ENCODE data around the gene PSME2.

Gene PSME2, protein sequence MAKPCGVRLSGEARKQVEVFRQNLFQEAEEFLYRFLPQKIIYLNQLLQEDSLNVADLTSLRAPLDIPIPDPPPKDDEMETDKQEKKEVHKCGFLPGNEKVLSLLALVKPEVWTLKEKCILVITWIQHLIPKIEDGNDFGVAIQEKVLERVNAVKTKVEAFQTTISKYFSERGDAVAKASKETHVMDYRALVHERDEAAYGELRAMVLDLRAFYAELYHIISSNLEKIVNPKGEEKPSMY

DNA sequence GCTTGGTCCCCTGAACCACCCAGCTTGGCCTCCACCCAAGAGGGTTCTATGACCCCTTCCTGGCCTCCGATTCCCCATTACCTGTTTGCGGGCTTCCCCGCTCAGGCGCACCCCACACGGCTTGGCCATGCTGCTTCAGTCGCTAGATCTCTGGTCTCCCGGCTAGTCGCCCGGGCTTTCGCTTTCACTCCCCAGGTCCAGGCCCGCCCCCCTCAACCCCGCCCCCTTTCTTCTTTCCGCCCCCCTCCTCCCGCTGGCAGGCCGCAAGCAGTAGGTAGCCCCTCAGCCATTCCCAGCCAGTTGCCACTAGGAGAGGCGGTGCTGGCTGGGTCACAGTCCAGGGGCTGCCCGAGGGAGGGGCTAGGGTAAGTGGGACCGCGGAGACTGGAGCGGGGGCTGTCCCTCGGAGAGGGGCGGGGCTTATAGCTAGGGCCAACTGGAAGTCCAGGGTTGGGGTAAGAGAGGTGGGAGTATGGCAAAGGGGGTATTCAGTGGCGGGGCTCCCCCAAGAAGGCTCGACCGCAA is at the start of gene PSME2:
PSME2 (minus strand) TSS at position 158 of the 525 bp plus-strand sequence; CDS start at position 129, 29 bp downstream.
- DNase-seq = peak; percentile 97

DNA sequence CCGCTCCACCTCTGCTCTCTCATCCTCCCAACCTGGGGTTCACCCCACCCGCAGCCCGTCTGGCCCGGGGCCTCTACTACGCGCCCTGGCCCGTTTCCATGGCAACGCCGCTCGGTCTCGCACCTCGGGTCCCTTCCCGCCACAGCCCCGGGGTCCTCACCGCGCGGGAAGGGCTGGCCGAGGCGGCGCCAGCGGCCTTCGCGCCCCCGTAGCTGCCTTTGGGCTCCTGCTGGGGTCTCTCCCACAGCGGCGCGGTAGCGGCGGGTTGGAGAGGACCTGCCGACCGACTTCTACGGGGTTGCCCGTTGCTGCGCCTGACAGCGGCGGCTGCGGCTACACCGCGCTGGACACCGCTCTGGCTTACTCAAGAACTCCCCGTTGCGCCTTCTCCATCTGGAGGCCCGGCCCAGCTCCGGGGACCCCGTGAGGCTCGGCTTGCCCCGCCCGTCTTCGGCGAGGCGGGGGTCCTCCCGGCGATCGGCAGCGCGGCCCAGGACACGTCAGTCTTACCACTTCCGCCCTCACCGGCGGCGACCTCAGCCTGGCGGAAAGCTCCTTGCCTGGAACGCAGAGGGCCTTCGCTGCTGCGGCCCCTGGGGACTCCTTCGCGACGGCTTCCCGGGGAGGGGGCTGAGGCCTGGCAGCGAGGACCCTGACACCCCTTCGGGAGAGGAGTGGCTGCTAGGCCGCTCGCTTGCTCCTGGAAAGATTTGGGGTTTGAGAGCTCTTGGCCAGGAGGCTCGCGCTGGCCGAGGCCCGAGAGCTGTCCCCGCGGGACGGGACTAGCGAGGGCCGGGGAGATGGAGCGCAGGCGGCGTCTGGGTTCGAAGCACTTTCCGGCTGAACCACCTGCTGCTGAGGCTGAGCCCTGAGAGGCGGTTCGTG is 49.0 kb upstream of the PSME2 start, which contains the start of gene TM9SF1:
TM9SF1 (minus strand) TSS at position 256 of the 885 bp plus-strand sequence. CDS start 422 bp downstream, outside the sequence.
- peak; percentile 94 for DNase-seq

DNA sequence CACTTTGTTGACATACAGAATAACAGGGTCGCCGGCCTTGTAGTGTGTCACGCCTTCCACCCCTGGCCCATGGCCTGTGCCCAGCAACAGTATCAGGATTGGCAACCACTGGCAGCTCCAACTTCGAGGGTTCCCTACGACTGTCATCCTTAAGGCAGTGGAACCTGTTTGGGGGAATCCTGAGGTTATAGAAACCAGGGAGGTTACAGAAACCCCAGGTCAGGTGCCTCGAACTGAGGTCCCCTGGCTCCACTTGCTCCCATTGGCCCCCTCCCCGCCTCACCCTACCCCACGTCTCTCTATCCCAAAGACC is 48.4 kb upstream of the PSME2 start:
- DNase-seq = no peak

DNA sequence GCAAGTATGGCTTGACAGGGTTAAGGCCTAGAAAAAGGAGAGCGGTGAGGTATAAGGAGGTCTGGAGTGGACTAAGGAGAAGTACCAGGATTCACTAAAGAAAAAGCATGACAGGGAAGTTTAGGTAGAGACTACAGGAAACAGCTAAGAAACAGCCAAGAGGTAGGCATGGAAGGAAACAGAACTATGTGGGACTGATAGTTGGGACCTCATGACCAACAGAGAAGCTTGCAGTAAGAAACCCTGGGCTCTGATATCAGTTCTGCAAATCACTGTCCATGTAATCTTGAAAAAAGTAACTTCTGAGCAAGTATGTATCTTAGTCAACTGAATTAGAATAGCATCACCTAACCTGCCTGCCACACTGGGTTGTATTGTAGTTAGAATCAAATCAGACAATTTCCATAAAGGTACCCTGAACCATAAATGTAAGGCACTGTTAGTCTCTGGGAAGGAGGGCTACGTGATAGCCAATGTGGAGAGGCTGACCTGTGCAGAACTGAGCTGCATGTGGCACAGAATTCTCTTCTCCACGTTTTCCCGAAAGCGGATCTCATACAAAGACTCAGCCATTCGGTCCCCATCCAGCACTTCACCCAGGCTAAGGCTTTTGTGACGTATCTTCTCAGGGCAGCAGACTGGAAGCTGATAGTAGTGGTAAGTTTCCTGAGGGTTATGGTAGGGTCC is 47.9 kb upstream of the PSME2 start:
- DNase-seq = no peak

DNA sequence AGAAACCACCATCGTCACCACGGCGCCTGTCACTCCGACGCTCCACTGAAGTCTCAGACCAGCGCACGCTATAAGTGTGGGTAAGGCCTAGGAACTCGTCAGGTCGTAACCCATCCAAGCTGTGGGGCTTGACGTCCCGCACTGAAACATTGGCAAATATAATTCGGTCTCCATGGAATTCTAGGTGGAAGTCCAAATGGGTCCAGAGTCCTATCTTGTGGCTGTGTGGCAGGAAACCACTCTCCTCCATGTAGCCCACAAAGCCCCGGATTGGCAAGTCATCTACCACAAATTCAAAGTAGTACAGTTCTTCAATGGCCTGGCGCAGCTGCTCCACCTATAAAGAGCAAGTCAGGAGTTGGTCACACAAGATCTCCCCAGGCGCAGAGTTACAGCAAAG is 46.5 kb upstream of the PSME2 start:
- no peak for DNase-seq

DNA sequence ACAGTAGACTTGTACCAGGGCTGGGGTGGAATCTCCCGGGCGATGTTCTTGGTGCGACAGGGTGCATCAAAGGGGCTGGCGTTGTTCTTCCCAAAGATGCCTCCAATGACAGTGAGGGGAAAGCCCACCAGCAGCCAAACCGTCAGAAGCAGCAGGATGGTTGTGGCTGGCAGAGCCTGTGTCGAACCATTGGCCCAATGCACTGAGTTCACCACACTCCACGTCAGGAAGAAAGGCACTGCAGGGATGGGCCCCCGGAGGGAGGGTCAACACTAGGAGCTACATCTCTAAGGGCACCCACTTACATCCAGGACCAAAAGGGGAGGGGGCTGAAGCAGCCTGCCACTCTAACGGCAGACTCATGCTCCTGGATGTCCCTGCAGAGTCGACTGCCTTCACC is 44.0 kb upstream of the PSME2 start:
- no peak for DNase-seq

DNA sequence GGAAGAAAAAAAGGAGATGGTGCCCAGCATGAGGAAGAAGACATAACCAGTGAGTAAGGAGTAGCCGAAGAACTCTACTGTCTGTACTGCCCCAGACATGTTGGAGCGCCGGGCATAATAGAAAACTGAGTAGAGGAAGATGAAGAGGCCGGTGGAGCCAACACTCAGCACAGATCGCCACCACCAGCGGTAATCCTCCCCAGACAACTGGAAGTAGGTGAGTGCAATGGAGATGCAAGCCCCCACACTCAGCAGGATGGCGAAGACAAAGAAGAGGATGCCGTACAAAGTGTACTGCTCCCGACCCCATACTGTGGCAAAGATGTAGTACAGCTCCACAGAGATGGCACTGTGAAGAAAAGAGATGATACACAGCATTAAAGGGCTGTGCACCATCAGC is 43.0 kb upstream of the PSME2 start:
- no peak for DNase-seq

DNA sequence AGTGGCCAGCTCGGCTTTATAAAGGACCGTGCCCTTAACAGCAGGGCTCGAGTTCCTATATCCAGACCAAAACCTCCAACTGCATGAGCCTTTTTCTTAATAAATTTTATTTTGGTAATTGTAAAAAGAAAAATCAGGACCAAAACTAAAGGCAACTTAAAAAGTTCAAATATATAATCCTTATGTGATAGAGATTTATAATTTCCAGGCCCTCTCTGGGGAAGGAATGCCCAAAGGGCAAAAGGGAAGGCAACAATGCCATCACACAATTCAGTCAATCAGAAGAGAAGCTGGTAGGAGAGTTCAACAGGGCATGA is 42.6 kb upstream of the PSME2 start:
- DNase-seq = no peak

DNA sequence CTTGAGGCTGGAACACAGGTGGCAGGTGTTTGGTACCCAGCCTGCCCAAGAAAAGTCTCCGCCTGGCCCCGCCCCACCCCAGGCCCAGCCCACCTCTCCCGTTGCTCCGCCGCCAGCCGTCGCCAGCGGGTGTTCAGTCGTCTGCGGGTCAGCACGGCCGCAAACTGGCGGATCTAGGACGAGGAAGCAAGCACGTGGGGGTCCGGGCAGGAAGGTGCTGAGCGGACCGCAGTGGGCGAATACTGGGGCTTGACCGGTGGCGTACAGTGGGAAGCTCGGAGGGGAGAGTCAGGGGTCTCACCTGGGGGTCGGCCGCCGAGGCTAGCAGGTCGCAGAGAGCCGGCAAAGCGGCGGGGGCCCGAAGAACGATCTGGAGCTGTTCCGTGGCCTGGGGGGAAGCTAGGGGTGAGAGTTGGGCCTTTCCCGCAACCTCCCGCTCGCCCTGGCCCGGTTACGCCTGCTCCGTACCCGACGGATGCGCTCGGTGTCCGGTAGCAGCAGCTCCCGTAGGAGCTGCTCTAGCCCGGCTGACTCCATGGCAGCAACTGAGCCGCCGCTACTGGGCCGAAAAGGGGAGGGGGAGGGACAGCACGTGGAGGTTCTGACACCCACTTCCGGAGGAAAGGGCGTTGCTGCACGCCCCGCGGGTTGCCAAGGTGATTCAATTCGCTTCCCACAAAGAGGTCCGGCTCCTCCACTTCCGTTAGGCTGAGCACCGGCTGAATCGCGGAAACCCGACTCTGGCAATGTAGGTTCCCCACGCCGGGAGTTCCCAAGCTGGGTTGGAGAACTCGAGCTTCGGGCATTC is 42.0 kb upstream of the PSME2 start, which contains the start of gene IPO4:
IPO4 (minus strand) TSS at position 566 of the 808 bp plus-strand sequence; CDS start at position 537, 29 bp downstream.
- peak; percentile 97 for DNase-seq

DNA sequence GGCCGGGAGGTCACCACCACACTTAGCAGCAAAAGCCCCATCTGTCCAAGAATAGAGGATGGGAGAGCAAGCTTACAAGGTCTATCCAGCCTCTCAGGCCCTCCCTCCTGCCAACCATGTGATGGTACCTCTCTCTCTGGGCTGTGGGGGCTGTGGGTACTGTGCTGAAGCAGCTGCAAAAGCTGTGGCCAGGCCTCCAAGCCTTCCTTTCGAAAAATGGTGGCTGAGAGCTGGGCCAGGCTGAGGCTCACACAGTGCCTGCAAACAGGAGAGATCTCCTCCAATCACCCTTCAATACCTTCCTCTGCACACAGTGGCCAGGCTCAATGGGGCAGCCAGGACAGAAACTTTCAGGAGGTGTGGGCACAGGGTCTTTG is 41.1 kb upstream of the PSME2 start:
- no peak for DNase-seq

DNA sequence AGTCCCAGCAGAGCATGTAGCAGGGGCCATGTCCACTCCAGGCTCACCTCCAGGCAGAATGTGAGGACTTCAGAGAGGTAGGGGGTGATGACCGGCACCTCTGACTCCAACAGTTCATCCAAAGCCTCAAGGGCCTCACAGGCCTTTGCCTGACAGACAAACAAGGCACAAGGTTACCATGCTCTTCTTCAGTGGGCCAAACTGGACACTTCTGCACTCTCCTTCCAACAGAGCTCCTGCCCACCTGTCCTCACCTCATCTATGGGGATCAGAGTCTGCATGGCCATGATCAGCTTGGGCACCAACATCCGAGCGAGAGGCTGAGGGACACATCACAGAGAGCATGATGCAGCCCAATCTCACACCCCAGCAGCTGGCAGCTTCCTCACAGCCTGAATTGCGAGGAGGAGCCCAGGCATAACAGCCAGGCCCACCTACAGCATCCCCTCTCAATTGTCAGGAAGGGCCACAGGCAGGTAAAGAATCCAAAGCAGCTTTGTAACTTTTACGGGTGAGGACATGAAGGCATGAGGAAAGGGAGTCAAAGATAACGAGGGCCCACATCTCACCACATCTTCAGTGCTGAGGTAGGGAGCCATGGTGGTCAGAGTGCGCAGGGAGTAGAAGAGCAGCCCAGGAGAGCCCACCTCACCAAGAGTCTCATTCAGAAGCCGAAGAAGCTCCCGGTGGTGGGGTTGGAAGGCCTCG is 40.6 kb upstream of the PSME2 start:
- no peak for DNase-seq

DNA sequence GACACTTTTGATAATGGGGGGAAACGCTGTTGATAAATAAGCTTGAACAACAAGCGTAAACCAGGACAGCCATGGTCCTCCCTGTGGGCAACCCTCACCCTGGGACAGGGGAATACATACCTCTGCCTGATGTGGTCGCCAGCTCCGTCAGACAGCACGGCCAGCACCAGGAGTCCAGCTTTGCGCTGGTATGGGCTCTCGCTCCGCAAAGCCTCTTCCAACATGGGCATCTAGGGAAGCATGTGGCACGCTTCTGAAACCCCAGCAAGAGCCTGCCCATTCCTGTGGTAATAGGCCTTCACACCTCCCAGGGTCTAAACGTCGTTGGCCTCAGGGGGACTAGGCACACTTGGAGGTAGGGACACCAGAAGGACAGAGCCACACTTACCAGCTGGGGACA is 39.3 kb upstream of the PSME2 start:
- DNase-seq = no peak

DNA sequence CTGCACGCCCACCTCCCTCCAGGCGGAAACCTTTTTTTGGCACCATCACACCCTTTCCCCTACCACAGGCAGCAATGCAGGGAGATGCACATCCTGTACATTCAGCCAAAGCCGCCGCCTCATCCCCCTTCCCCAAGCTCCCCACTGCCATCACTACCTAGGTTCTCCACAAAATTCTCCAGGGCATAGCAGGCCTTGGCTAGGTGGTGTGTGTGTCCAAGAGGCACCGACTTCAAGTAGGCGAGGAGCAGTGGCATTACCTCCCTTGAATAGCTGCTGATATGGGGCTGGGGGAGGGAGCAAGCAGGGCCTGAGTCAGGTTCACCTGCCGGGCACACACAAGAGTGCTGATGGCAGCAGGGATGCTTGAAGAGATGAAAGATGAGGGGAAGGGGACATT is 38.6 kb upstream of the PSME2 start:
- no peak for DNase-seq

DNA sequence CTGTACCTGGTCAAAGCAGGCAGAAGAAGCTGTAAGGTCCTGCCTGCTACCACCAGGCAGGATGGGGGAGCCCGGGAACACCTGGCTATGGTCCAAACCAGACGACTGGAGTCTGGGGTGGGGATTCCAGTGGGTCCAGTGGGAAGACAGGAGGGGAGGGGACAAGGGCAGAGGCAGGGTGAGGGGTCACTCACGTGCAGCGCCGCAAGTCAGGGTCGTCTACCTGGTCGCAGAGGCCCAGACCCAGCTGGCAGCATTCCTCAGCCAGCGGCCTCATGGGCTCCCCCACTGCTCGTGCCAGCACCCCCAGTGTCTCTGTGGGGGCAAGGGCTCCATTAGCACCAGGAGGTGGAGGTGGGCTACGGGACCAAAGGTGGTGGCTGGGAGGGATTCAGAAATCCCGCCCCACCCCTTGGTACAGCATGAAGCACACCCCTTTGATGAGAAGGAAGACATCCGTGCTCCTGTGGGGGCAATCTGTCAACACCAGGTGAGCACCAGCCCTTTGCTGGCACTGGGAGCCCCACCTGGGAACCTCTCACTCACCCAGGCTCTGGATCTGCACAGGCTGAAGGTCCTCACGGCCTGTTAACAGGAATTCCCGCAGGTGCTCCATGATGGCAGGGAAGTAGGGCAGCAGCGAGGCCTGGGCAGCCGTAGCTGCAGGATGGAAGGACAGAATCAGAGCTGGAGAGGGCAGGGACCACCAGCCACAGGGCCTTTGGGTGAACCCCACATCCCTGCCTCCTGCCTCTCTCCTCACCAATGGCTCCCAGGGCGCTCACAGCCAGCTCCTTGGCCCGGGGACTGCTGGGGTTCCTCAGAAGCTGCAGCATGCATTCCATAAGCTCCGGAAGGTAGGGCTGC is 37.9 kb upstream of the PSME2 start:
- no peak for DNase-seq

DNA sequence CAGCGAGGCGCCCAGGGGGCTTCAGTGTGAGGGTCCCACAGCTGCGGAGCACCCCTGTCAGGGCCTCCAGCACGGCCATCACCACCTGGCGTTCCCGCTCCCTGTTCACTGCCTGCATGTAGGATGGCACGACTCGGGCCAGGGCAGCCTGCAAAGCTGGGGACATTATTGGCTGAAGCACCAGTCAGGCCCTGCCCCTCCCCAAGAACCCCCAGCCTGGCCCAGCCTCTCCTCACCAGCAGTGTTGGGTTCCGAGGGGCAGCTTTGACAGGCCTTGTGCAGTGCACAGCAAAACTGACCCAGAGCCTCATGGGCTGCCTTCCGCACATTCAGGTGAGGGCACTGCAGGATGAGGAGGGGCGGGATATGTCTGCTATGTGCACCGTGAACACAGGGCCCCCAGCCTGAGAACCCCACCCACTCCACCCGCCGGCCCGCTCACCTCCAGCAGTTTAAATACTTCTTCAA is 36.6 kb upstream of the PSME2 start:
- DNase-seq = no peak

DNA sequence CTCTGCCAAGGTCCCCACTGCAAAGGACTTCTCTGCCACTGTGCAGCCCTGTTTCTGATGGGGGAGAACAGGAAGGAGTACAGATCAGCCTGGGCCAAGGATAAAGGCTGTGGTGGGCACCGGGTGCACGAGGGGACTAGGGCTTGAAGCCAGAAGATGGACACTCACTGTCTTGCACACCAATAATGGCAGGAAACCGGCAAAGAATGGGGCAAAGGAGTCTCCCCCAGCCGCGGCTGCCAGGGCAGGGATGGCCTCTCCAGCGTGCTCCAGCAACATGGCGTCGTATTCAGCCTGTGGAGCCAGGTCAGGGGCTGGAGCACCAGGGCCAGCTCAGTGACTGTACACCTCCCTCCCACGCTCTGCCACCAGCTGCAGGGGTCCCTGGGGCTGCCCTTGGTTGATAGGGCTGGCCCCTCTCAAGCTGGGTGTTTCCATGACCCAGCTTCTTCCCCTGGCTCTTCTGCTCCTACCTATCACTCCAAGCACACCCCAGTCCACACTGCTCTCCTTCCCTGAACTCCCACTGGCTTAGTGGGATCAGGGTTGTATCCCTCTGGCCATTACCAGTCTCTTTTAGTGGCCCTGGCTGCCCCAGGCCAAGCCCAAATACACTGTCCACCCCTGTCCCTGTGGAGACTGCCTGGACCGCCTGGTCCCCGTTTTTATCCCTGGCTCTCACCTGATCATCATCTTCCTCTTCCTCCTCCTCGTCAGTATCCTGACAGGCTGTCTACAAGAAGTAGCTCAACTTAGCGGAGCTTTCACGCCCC is 35.9 kb upstream of the PSME2 start:
- peak; percentile 17 for DNase-seq

DNA sequence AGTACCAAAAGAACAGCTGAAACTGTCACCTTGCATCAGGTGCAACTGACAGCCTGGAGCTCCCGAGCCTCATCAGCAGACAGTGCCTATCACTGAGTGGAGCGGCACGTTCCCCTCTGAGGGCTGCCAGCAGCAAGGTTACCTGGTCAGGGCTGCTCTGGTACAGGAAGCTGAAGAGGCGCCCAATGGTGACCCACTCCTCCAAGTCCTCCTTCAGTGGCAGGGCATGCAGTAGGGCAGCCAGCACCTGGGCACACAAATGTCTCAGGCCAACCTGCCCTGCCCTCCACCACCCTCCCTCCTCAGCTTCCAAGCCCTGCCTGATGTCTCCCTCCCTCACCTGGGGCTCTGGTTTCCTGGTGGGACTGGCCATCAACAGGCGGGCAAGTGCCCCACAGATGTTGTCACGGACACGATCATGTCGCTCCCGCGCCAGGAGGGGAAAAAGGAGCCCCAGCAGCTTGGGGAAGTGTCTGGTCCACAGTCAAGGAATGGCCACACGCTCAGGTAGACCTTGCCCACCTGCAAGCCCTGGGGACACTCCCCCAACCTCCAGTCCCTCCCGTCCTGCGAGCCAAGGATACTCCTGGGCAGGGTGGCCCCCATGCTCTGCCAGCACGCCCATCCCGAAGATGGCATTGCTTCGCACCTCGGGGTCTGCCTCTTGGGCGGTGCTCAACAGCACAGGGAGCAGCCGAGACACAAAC is 35.1 kb upstream of the PSME2 start:
- DNase-seq = peak; percentile 19

DNA sequence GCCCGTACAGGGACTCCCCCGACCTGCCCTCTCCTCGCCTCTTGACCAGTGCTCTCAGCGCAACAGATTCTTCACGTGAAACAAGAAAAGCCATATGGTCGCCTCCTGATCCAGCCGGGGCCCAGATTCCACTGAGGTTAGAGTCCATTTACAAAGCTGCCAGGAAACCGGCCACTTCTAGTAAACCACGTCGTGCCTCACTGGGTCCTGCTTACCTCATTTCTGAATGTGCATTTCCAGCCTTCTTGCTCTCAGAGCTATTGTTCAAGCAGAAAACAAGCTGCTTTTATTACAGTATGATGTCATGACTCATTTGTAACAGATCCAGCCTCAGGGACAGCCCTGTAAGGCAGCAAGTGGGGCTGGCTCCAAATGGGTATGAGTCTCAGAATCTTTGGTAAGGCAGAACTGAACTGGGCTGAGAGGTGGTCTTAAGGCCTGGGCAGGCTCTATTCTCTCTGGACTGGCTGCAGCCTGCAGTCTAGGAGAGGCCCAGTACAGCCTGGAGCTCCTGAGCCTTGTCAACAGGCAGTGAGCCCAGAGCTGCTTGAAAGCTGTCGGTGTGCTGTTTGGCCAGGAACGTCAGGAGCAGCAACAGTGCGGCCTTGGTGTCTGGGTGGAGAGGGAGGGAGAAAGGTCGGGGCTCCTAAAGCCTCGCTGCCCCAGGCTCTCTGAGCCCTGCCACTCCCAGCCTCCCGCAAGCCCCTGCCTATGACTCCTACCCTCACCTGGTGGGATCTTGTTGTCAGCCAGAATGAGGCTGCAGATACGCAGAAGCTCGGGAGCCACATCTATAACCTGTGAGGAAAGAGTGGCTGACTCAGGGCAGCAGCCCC is 33.8 kb upstream of the PSME2 start:
- peak; percentile 26 for DNase-seq

Data from femur (tissue), 1 donor.